HepG2 (cell line): ENCODE data around the gene GNB3. TPM values are rescaled to one million over a fixed set of nuclear protein-coding genes. Genes with fewer than 3 reads are reported as not detected.

Experiments used
- ARNTL ChIP-seq: sonication (generic); formaldehyde crosslinking; IDR thresholded peaks from 2 replicates; pipeline ENCODE4 v1.4.0; 2020; ENCODE audit warnings: mild to moderate bottlenecking, missing genetic modification reagents
- BHLHE40 ChIP-seq: IDR thresholded peaks from 2 replicates; pipeline ENCODE4 v1.6.1; 2011; ENCODE audit warnings: low read length, improper control_type of control experiment
- CBFB ChIP-seq: sonication (generic); formaldehyde crosslinking; IDR thresholded peaks from 2 replicates; pipeline ENCODE4 v1.4.0; 2020; ENCODE audit warnings: missing genetic modification reagents
- ERF ChIP-seq: IDR thresholded peaks from 2 replicates; pipeline ENCODE4 v1.6.1; 2018; ENCODE audit warnings: missing biosample characterization, missing genetic modification reagents
- ESRRA ChIP-seq: sonication (generic); formaldehyde crosslinking; IDR thresholded peaks from 2 replicates; pipeline ENCODE4 v1.5.1; 2020; ENCODE audit warnings: mild to moderate bottlenecking, low read depth, missing genetic modification reagents
- ETV6 ChIP-seq: sonication (generic); formaldehyde crosslinking; conservative IDR thresholded peaks from 2 replicates; pipeline ENCODE4 v1.4.0; 2020; ENCODE audit warnings: missing genetic modification reagents
- FOXA1 ChIP-seq, 2 experiments: fragments of 450-650 bp in 1 of 2; sonication (generic) in 1 of 2; formaldehyde crosslinking in 1 of 2; IDR thresholded peaks; 2 replicates each; pipeline versions ENCODE4 v1.4.0 to v1.6.1; 2016 to 2020; ENCODE audit warnings: missing genetic modification reagents in 1 of 2
- HCFC1 ChIP-seq: fragments of 150-350 bp; IDR thresholded peaks from 2 replicates; pipeline ENCODE4 v1.6.1; 2014; ENCODE audit warnings: low read depth, low read length
- MXD4 ChIP-seq: IDR thresholded peaks from 2 replicates; pipeline ENCODE4 v1.6.1; 2016; ENCODE audit warnings: mild to moderate bottlenecking, missing biosample characterization, missing genetic modification reagents
- SAFB2 ChIP-seq: sonication (generic); formaldehyde crosslinking; IDR thresholded peaks from 2 replicates; pipeline ENCODE4 v1.5.1; 2020; ENCODE audit warnings: missing genetic modification reagents, low read depth, mild to moderate bottlenecking, borderline replicate concordance
- SRF ChIP-seq: IDR thresholded peaks from 2 replicates; pipeline ENCODE4 v1.6.1; 2011; ENCODE audit warnings: mild to moderate bottlenecking, low read depth, low read length, moderate library complexity
- WIZ ChIP-seq: sonication (generic); formaldehyde crosslinking; IDR thresholded peaks from 2 replicates; pipeline ENCODE4 v1.5.1; 2020; ENCODE audit warnings: mild to moderate bottlenecking, missing genetic modification reagents
- ZBTB20 ChIP-seq: sonication (generic); formaldehyde crosslinking; IDR thresholded peaks from 2 replicates; pipeline ENCODE4 v1.8.1; 2023; ENCODE audit warnings: missing genetic modification reagents, low read depth, mild to moderate bottlenecking, borderline replicate concordance
- ZFP82 ChIP-seq: sonication (generic); formaldehyde crosslinking; IDR thresholded peaks from 2 replicates; pipeline ENCODE4 v1.5.1; 2020; ENCODE audit warnings: mild to moderate bottlenecking, missing genetic modification reagents, borderline replicate concordance
- ZNF143 ChIP-seq: sonication (generic); formaldehyde crosslinking; IDR thresholded peaks from 2 replicates; pipeline ENCODE4 v1.4.0; 2020; ENCODE audit warnings: missing genetic modification reagents
- ZNF225 ChIP-seq: sonication (generic); formaldehyde crosslinking; IDR thresholded peaks from 2 replicates; pipeline ENCODE4 v1.4.0; 2020; ENCODE audit warnings: mild to moderate bottlenecking, missing genetic modification reagents
- ZNF337 ChIP-seq: sonication (generic); formaldehyde crosslinking; IDR thresholded peaks from 2 replicates; pipeline ENCODE4 v1.5.1; 2020; ENCODE audit warnings: missing genetic modification reagents, low read depth, mild to moderate bottlenecking, borderline replicate concordance
- ZNF33B ChIP-seq: sonication (generic); formaldehyde crosslinking; IDR thresholded peaks from 2 replicates; pipeline ENCODE4 v1.5.1; 2020; ENCODE audit warnings: mild to moderate bottlenecking, missing genetic modification reagents
- ZNF572 ChIP-seq: sonication (generic); formaldehyde crosslinking; IDR thresholded peaks from 2 replicates; pipeline ENCODE4 v1.5.1; 2020; ENCODE audit warnings: mild to moderate bottlenecking, missing genetic modification reagents
- ZNF607 ChIP-seq: sonication (generic); formaldehyde crosslinking; IDR thresholded peaks from 2 replicates; pipeline ENCODE4 v1.5.1; 2020; ENCODE audit warnings: missing genetic modification reagents, mild to moderate bottlenecking, borderline replicate concordance
- ZNF788 ChIP-seq: sonication (generic); formaldehyde crosslinking; IDR thresholded peaks from 2 replicates; pipeline ENCODE4 v1.5.0; 2020; ENCODE audit warnings: mild to moderate bottlenecking, missing genetic modification reagents, borderline replicate concordance
- ZNF883 ChIP-seq: sonication (generic); formaldehyde crosslinking; IDR thresholded peaks from 2 replicates; pipeline ENCODE4 v1.5.1; 2020; ENCODE audit warnings: mild to moderate bottlenecking, missing genetic modification reagents; ENCODE audit errors: not compliant biosample characterization
- ZNF891 ChIP-seq: sonication (generic); formaldehyde crosslinking; IDR thresholded peaks from 2 replicates; pipeline ENCODE4 v1.5.0; 2020; ENCODE audit warnings: mild to moderate bottlenecking, missing genetic modification reagents
- polyA plus RNA-seq, 8 experiments: library from polyadenylated mRNA; depleted of rRNA in 3 of 8; stranded (reverse) in 7 of 8; unstranded in 1 of 8; fragments of >200 nt; fragmentation: Illumina TruSeq in 4 of 8; extraction: Trizol in 4 of 8; gene quantifications; 2 replicates each; pipeline versions ENCODE4 v1.2.1 to v1.2.3, GENCODE V29; 2011 to 2016; ENCODE audit warnings: low read depth in 4 of 8, missing spikeins in 1 of 8, mixed read lengths in 1 of 8; ENCODE audit not compliant: insufficient read depth in 1 of 8
- total RNA-seq, 5 experiments: library from RNA; depleted of rRNA; stranded (reverse); fragments of >200 nt; fragmentation: Illumina TruSeq; extraction: Trizol; gene quantifications; 2 replicates each; pipeline ENCODE4 v1.2.3, GENCODE V29; 2016; ENCODE audit warnings: low read depth in 1 of 5
- TF ChIP-seq, protein P1 (sequence below): sonication (generic); formaldehyde crosslinking; IDR thresholded peaks from 2 replicates; pipeline ENCODE4 v1.8.1; 2023; ENCODE audit warnings: mild to moderate bottlenecking, moderate library complexity, missing genetic modification reagents
- TF ChIP-seq, protein P2 (sequence below): sonication (generic); formaldehyde crosslinking; conservative IDR thresholded peaks from 2 replicates; pipeline ENCODE4 v1.5.0; 2020; ENCODE audit warnings: missing genetic modification reagents
- TF ChIP-seq, protein P3 (sequence below): sonication (generic); formaldehyde crosslinking; IDR thresholded peaks from 2 replicates; pipeline ENCODE4 v1.8.1; 2023; ENCODE audit warnings: missing genetic modification reagents, mild to moderate bottlenecking, borderline replicate concordance
- TF ChIP-seq, protein P4 (sequence below): sonication (generic); formaldehyde crosslinking; IDR thresholded peaks from 2 replicates; pipeline ENCODE4 v1.5.0; 2020; ENCODE audit warnings: mild to moderate bottlenecking, low read depth, missing genetic modification reagents, borderline replicate concordance

Gene GNB3
- total and polyA plus RNA-seq, 2 of the 13 experiments (the other 11 are each of a cell fraction or from before 2014, with no cell fraction given) = 1.3 to 3.6 TPM

DNA sequence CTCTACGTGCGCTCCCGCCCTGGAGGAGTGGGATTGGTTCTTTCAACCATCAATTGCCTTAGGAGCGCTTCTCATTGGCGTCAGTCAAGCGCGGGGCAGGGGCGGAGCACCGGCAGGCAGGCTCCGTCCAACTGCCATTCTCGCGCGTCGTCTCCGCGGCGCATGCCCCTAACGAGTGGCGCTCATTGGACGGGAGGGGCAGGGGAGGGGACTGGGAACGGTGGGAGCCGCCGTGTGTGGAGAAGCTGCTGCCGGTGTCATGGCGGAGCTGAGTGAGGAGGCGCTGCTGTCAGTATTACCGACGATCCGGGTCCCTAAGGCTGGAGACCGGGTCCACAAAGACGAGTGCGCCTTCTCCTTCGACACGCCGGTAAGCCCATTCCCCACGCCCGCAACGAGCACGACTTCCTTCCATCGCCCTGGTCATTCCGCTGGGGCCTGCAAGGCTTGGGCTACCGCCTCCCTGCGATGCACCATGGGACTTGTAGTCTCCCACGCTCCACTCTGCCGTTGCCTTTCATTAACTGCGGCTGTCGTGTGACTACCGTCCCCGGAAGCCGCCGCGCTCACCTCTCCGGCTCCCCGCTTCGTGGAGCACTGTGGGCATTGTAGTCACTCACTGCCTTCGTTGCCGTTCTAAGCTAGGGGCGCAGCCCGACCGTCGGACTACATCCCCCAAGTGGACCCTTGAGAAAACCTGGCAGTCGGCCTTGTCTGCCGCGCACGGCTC is 11.4 kb downstream of the GNB3 start, which contains the start of gene USP5 (continued):
- peak; percentile 75 for TF ChIP-seq MXD4 (CRISPR knock-in tag)
- peak; percentile 97 for TF ChIP-seq ZNF891 (CRISPR knock-in tag)
- TF ChIP-seq, protein P1, sequence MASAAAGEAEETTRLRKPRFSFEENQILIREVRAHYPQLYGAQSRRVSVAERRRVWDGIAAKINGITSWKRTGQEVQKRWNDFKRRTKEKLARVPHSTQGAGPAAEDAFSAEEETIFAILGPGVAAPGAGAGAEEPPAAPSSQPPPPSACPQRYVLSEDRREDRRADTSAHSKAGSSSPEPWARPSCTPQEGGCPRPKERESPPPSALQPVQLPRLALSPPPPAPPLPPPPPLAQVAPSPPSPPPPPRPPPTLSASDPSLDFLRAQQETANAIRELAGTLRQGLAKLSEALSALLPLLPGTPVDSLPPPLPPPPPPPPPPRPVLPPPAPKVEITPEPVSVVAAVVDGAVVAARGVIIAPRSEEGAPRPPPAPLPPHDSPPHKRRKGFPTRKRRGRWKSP = peak; percentile 80
- peak; percentile 67 for TF ChIP-seq BHLHE40
- 0 out of 2 replicates have a peak, but pooled peaks have one; percentile 47 for TF ChIP-seq ZNF572 (CRISPR knock-in tag)
- 0 out of 2 replicates have a peak, but pooled peaks have one; percentile 75 for TF ChIP-seq CBFB (CRISPR knock-in tag)
- TF ChIP-seq ZNF225 (CRISPR knock-in tag) = no peak
- peak; percentile 100 for TF ChIP-seq HCFC1
- peak; percentile 70; the same call in 1 of the 2 replicates for TF ChIP-seq ZNF788 (CRISPR knock-in tag)
- TF ChIP-seq ARNTL (CRISPR knock-in tag) = peak; percentile 37; the same call in 1 of the 2 replicates
- TF ChIP-seq, protein P2, sequence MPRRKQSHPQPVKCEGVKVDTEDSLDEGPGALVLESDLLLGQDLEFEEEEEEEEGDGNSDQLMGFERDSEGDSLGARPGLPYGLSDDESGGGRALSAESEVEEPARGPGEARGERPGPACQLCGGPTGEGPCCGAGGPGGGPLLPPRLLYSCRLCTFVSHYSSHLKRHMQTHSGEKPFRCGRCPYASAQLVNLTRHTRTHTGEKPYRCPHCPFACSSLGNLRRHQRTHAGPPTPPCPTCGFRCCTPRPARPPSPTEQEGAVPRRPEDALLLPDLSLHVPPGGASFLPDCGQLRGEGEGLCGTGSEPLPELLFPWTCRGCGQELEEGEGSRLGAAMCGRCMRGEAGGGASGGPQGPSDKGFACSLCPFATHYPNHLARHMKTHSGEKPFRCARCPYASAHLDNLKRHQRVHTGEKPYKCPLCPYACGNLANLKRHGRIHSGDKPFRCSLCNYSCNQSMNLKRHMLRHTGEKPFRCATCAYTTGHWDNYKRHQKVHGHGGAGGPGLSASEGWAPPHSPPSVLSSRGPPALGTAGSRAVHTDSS (CRISPR knock-in tag) = peak; percentile 93; the same call in 1 of the 2 replicates
- peak; percentile 58; the same call in 1 of the 2 replicates for TF ChIP-seq ERF (CRISPR knock-in tag)
- peak; percentile 30; the same call in 1 of the 2 replicates for TF ChIP-seq ZBTB20 (CRISPR knock-in tag)
- TF ChIP-seq ESRRA (CRISPR knock-in tag) = 0 out of 2 replicates have a peak, but pooled peaks have one; percentile 51
- TF ChIP-seq ETV6 (CRISPR knock-in tag) = peak; percentile 63; the same call in 1 of the 2 replicates
- 0 out of 2 replicates have a peak, but pooled peaks have one; percentile 60 for TF ChIP-seq ZNF337 (CRISPR knock-in tag)
- peak; percentile 57; the same call in 1 of the 2 replicates for TF ChIP-seq ZNF33B (CRISPR knock-in tag)
- TF ChIP-seq, protein P3, sequence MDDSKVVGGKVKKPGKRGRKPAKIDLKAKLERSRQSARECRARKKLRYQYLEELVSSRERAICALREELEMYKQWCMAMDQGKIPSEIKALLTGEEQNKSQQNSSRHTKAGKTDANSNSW (CRISPR knock-in tag) = 0 out of 2 replicates have a peak, but pooled peaks have one; percentile 37
- TF ChIP-seq, protein P4, sequence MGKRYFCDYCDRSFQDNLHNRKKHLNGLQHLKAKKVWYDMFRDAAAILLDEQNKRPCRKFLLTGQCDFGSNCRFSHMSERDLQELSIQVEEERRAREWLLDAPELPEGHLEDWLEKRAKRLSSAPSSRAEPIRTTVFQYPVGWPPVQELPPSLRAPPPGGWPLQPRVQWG (CRISPR knock-in tag) = no peak
- TF ChIP-seq SRF = no peak
- TF ChIP-seq WIZ (CRISPR knock-in tag) = peak; percentile 61; the same call in 1 of the 2 replicates
- 0 out of 2 replicates have a peak, but pooled peaks have one; percentile 74 for TF ChIP-seq ZFP82 (CRISPR knock-in tag)
- TF ChIP-seq ZNF607 (CRISPR knock-in tag) = peak; percentile 65; the same call in 1 of the 2 replicates
- peak; percentile 66; the same call in 1 of the 2 replicates for TF ChIP-seq SAFB2 (CRISPR knock-in tag)
- no peak for TF ChIP-seq FOXA1 (IDR thresholded peaks at IDR 0.05)
- TF ChIP-seq FOXA1 (CRISPR knock-in tag; IDR thresholded peaks at IDR 0.05) = 0 out of 2 replicates have a peak, but pooled peaks have one; percentile 38
- TF ChIP-seq ZNF143 (CRISPR knock-in tag) = peak; percentile 98
- no peak for TF ChIP-seq ZNF883 (CRISPR knock-in tag)
